OCI-LY1 (cell line): ENCODE data around the gene LARP4.
"Not testable (repeated sequence)": the region's sequence is repeated elsewhere in the genome, so short reads cannot be mapped to it uniquely, and the experiment has no call there.

Experiments
- H2AFZ ChIP-seq: fragments of 200-600 bp; sonication (generic), shearing (Covaris generic); 2 replicates; pipeline ENCODE4 v1.6.0; 2014; ENCODE audit warnings: antibody characterized with exemption, mild to moderate bottlenecking, low read length
- H3F3A ChIP-seq: fragments of 200-600 bp; sonication (generic), shearing (Covaris generic); 2 replicates; pipeline ENCODE4 v1.6.0; 2014; ENCODE audit warnings: mild to moderate bottlenecking, antibody characterized with exemption, low read length, moderate library complexity; ENCODE audit not compliant: insufficient read depth
- H3K27ac ChIP-seq: fragments of 200-600 bp; sonication (generic); 2 replicates; pipeline ENCODE4 v1.5.1; 2014; ENCODE audit warnings: low read length, mixed run types, mild to moderate bottlenecking, low read depth; ENCODE audit not compliant: poor library complexity, severe bottlenecking
- H3K27me3 ChIP-seq: fragments of 200-600 bp; sonication (generic); 2 replicates; pipeline ENCODE4 v1.6.0; 2014; ENCODE audit warnings: antibody characterized with exemption, mild to moderate bottlenecking, low read length, moderate library complexity; ENCODE audit not compliant: insufficient read depth
- H3K36me3 ChIP-seq: fragments of 200-600 bp; sonication (generic); 2 replicates; pipeline ENCODE4 v1.6.1; 2014; ENCODE audit warnings: mild to moderate bottlenecking, antibody characterized with exemption, low read length, moderate library complexity, mixed read lengths; ENCODE audit not compliant: insufficient read depth
- H3K4me1 ChIP-seq: fragments of 200-600 bp; sonication (generic); 2 replicates; pipeline ENCODE4 v1.5.1; 2014; ENCODE audit warnings: mild to moderate bottlenecking, low read length, moderate library complexity; ENCODE audit not compliant: insufficient read depth, severe bottlenecking
- H3K4me2 ChIP-seq: fragments of 200-600 bp; sonication (generic), shearing (Covaris generic); 2 replicates; pipeline ENCODE4 v1.6.1; 2014; ENCODE audit warnings: low read length
- H3K4me3 ChIP-seq: fragments of 200-600 bp; sonication (generic); 2 replicates; pipeline ENCODE4 v1.5.1; 2014; ENCODE audit warnings: low read length, low read depth, mild to moderate bottlenecking, mixed read lengths; ENCODE audit not compliant: poor library complexity, severe bottlenecking
- H3K79me2 ChIP-seq: fragments of 200-600 bp; shearing (Covaris generic); 2 replicates; pipeline ENCODE4 v1.6.1; 2016; ENCODE audit warnings: mixed run types, low read length, mixed read lengths; ENCODE audit not compliant: insufficient read depth
- H3K9ac ChIP-seq: fragments of 200-600 bp; sonication (generic), shearing (Covaris generic); 2 replicates; pipeline ENCODE4 v1.6.1; 2014; ENCODE audit warnings: mild to moderate bottlenecking, low read length, mixed read lengths
- H3K9me2 ChIP-seq: fragments of 200-600 bp; sonication (generic), shearing (Covaris generic); 2 replicates; pipeline ENCODE4 v1.6.1; 2014; ENCODE audit warnings: low read depth, mild to moderate bottlenecking, low read length, mixed read lengths
- H3K9me3 ChIP-seq: fragments of 200-600 bp; shearing (Covaris generic); 2 replicates; pipeline ENCODE4 v1.6.1; 2014; ENCODE audit warnings: low read length, mixed read lengths
- H4K20me1 ChIP-seq: fragments of 200-600 bp; sonication (generic), shearing (Covaris generic); 2 replicates; pipeline ENCODE4 v1.6.0; 2016; ENCODE audit warnings: mild to moderate bottlenecking, low read length; ENCODE audit not compliant: insufficient read depth
- CTCF ChIP-seq: fragments of 200-600 bp; sonication (generic), shearing (Covaris generic); IDR thresholded peaks from 2 replicates; pipeline ENCODE4 v1.5.1; 2017; ENCODE audit warnings: mild to moderate bottlenecking, antibody characterized with exemption, low read length, moderate library complexity, mixed read lengths
- EZH2 ChIP-seq: fragments of 200-600 bp; sonication (generic), shearing (Covaris generic); IDR thresholded peaks from 2 replicates; pipeline ENCODE4 v1.8.0; 2017; ENCODE audit warnings: borderline replicate concordance, mixed run types, mild to moderate bottlenecking, antibody characterized with exemption, low read length, moderate library complexity, mixed read lengths

Gene LARP4

GRCh38 chr12:50387972-50388478 lies 12.7 kb upstream of the LARP4 start:
- no peaks in the 10 kb centered on the region for H3K79me2 ChIP-seq
- H3K4me1 ChIP-seq, result no peaks in the 10 kb centered on the region
- no peaks in the 10 kb centered on the region for H3K9me3 ChIP-seq
- H3F3A ChIP-seq, result no peaks in the 10 kb centered on the region
- H3K9me2 ChIP-seq, result no peaks in the 10 kb centered on the region
- no peak overlapping the region for H3K4me3 ChIP-seq
- no peaks in the 10 kb centered on the region for H4K20me1 ChIP-seq
- no peak for TF ChIP-seq EZH2
- no peak for TF ChIP-seq CTCF
- H3K27ac ChIP-seq, result no peak overlapping the region
- H2AFZ ChIP-seq, result no peak overlapping the region
- H3K27me3 ChIP-seq, result no peaks in the 10 kb centered on the region
- no peak overlapping the region for H3K9ac ChIP-seq
- H3K4me2 ChIP-seq, result no peak overlapping the region; the same call in 1 of the 2 replicates
- no peaks in the 10 kb centered on the region for H3K36me3 ChIP-seq

- H3K9ac ChIP-seq, result not testable (repeated sequence)
Observed at GRCh38 chr12:50388793-50389192, 11.9 kb upstream of the LARP4 start.

GRCh38 chr12:50390316-50390741 lies 10.4 kb upstream of the LARP4 start:
- Histone ChIP-seq H3K36me3 (no peaks in the 10 kb centered on the region), H3K4me1 (no peaks in the 10 kb centered on the region), H3K27ac (no peak overlapping the region), H3K9ac (no peak overlapping the region), H2AFZ (no peak overlapping the region), H3K79me2 (no peaks in the 10 kb centered on the region), H3F3A (no peaks in the 10 kb centered on the region), H4K20me1 (no peaks in the 10 kb centered on the region), H3K27me3 (no peaks in the 10 kb centered on the region), H3K4me3 (no peak overlapping the region), H3K9me3 (no peaks in the 10 kb centered on the region), H3K9me2 (no peaks in the 10 kb centered on the region), H3K4me2 (no peak overlapping the region)
- TF ChIP-seq CTCF (no peak), EZH2 (no peak)

More at GRCh38 chr12:50388793-50389192, 11.9 kb upstream of the LARP4 start:
- H3K36me3 ChIP-seq, H3K4me3 ChIP-seq, H3K27ac ChIP-seq, H3K9me2 ChIP-seq, H4K20me1 ChIP-seq, H3K9me3 ChIP-seq, H2AFZ ChIP-seq, H3K4me1 ChIP-seq, H3K4me2 ChIP-seq, H3F3A ChIP-seq, H3K27me3 ChIP-seq, H3K79me2 ChIP-seq: not testable (repeated sequence)

GRCh38 chr12:50394469-50395029 lies 6.1 kb upstream of the LARP4 start:
- no peaks in the 10 kb centered on the region for H3K9me2 ChIP-seq
- H3K4me3 ChIP-seq, result no peak overlapping the region
- H3K4me1 ChIP-seq, result no peaks in the 10 kb centered on the region
- H3K79me2 ChIP-seq, result no peaks in the 10 kb centered on the region
- no peaks in the 10 kb centered on the region for H3K36me3 ChIP-seq
- TF ChIP-seq CTCF (no peak), EZH2 (no peak)
- H3K9ac ChIP-seq, result no peak overlapping the region
- no peak overlapping the region for H3K4me2 ChIP-seq
- no peaks in the 10 kb centered on the region for H3F3A ChIP-seq
- H3K27ac ChIP-seq, result no peak overlapping the region
- no peaks in the 10 kb centered on the region for H3K9me3 ChIP-seq
- no peaks in the 10 kb centered on the region for H4K20me1 ChIP-seq
- H2AFZ ChIP-seq, result no peak overlapping the region
- H3K27me3 ChIP-seq, result no peaks in the 10 kb centered on the region
